Measurements from ENCODE around the gene SNX11. TPM values are rescaled to one million over a fixed set of nuclear protein-coding genes. Genes with fewer than 3 reads are reported as not detected.

Gene SNX11, protein sequence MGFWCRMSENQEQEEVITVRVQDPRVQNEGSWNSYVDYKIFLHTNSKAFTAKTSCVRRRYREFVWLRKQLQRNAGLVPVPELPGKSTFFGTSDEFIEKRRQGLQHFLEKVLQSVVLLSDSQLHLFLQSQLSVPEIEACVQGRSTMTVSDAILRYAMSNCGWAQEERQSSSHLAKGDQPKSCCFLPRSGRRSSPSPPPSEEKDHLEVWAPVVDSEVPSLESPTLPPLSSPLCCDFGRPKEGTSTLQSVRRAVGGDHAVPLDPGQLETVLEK
- total RNA-seq, result 10 to 100 TPM; 17.4 to 18.8 TPM
- polyA plus RNA-seq, result 10 to 100 TPM; 11.7 to 17.2 TPM
- long read RNA-seq, donor 1, transcript SNX11-201 (7 exons, 2,315 nt), result major isoform, 78 of 107 reads
- long read RNA-seq, donor 1, transcript SNX11-202 (8 exons, 2,733 nt), result minor isoform, 6 of 107 reads
- long read RNA-seq, donor 1, partial matches to known transcripts, result 3 of 107 reads
- long read RNA-seq, donor 1, other reads (novel, unspliced or antisense), result 17 of 107 reads
- long read RNA-seq, donor 2, transcript SNX11-201 (7 exons, 2,315 nt), result major isoform, 6 of 9 reads
- long read RNA-seq, donor 2, partial matches to known transcripts, result 0 of 9 reads
- long read RNA-seq, donor 2, other reads (novel, unspliced or antisense), result 3 of 9 reads

DNA sequence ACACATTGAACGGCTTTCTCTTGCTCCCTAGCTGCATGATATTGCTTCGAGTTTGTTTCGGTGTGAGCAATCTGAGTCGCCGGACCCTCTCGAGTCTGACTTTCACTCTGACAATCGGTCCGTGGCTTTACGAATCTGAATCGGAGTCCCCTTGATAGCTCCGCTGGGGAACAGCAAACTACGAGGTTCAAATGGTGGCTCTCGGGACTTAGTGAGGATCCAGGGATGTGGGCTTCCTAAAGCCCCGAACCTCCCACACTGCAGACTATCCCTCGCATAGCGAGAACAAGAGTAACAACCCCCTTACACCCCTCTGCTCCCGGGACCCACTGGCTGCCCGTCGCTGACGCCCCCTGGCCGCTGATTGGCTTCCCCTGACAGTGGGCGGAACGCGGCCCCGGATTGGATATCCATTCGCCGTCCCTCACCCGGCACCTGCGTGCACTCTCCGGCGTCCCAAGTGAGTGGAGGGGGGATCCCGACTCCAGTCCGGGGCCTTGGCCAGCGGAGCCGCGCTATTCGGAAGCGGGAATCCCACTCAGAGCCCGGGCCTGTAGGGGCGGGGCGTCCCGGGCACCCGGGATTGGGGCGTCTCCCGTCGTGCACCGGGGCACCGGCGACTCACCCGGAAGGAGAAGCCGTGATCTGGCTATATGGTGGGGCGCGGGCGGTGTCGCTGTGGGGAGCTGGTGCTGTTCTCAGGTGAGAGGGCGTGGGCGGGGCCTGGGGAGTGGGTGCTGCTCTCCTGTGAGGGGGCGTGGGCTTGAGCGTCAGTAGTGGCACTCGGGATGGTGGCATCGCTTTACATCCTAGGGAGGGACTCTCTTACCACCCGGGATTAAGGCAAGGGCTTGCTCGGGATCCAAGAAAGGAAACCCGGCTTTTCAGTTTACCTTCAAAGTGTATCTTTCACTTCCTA lies at the start of gene SNX11:
Gene SNX11, plus strand, starts transcription at position 630 of the 919 bp plus-strand sequence. CDS start 4,278 bp downstream, outside the sequence.
- Histone ChIP-seq H3K27ac (ENCODE audit: low read depth in 1 of 2, low read length in 2 of 2) (peak within 1 kb of the TSS in 1 of 2 donors; percentile 75), H3K36me3 (ENCODE audit: control insufficient read depth in 1 of 2, insufficient read depth in 2 of 2, low read length in 1 of 2) (no peaks in the 10 kb centered on the region), H3K27me3 (ENCODE audit: control insufficient read depth in 1 of 2, insufficient read depth in 2 of 2, low read length in 1 of 2) (no peaks in the 10 kb centered on the region), H3K4me1 (ENCODE audit: control insufficient read depth in 1 of 2, insufficient read depth in 2 of 2, low read length in 2 of 2) (no peaks in the 10 kb centered on the region), H3K9me3 (ENCODE audit: control insufficient read depth, low read length) (no peaks in the 10 kb centered on the region), H3K4me3 (ENCODE audit: low read length in 2 of 2) (peak within 1 kb of the TSS; percentile 30 to 47)
- ATAC-seq (ENCODE audit: low FRiP score) (peak; percentile 95), DNase-seq (peak; percentile 93 to 95)
- WGBS, 2 donors, result 0 to 1% methylated on average over 64 of the region's 64 CpGs
- intact Hi-C loops (cut with DNase I), result no loop called here

DNA sequence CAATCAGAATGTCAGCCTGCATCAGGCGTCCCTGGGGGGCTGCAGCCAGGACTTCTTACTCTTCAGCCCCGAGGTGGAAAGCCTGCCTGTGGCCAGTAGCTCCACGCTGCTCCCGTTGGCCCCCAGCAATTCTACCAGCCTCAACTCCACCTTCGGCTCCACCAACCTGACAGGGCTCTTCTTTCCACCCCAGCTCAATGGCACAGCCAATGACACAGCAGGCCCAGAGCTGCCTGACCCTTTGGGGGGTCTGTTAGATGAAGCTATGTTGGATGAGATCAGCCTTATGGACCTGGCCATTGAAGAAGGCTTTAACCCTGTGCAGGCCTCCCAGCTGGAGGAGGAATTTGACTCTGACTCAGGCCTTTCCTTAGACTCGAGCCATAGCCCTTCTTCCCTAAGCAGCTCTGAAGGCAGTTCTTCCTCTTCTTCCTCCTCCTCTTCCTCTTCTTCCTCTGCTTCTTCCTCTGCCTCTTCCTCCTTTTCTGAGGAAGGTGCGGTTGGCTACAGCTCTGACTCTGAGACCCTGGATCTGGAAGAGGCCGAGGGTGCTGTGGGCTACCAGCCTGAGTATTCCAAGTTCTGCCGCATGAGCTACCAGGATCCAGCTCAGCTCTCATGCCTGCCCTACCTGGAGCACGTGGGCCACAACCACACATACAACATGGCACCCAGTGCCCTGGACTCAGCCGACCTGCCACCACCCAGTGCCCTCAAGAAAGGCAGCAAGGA lies 49.0 kb upstream of the SNX11 start:
- Histone ChIP-seq H3K27me3 (ENCODE audit: control insufficient read depth in 1 of 2, insufficient read depth in 2 of 2, low read length in 1 of 2) (no peaks in the 10 kb centered on the region), H3K36me3 (ENCODE audit: control insufficient read depth in 1 of 2, insufficient read depth in 2 of 2, low read length in 1 of 2) (peaks cover 0 to 17% of the 10 kb centered on the region in 2 donors), H3K4me1 (ENCODE audit: control insufficient read depth in 1 of 2, insufficient read depth in 2 of 2, low read length in 2 of 2) (peaks cover under 1 to 1% of the 10 kb centered on the region in 2 donors), H3K4me3 (ENCODE audit: low read length in 2 of 2) (no peak overlapping the region), H3K27ac (ENCODE audit: low read depth in 1 of 2, low read length in 2 of 2) (no peak overlapping the region), H3K9me3 (ENCODE audit: control insufficient read depth, low read length) (no peaks in the 10 kb centered on the region)
- DNase-seq (no peak), ATAC-seq (ENCODE audit: low FRiP score) (no peak)
- intact Hi-C loops (cut with DNase I), result no loop called here
- 75 to 82% methylated on average over 11 of the region's 11 CpGs for WGBS, 2 donors

DNA sequence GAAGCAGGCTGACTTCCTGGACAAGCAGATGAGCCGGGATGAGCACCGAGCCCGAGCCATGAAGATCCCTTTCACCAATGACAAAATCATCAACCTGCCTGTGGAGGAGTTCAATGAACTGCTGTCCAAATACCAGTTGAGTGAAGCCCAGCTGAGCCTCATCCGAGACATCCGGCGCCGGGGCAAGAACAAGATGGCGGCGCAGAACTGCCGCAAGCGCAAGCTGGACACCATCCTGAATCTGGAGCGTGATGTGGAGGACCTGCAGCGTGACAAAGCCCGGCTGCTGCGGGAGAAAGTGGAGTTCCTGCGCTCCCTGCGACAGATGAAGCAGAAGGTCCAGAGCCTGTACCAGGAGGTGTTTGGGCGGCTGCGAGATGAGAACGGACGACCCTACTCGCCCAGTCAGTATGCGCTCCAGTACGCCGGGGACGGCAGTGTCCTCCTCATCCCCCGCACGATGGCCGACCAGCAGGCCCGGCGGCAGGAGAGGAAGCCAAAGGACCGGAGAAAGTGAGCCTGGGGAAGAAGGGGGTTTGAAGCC lies 48.4 kb upstream of the SNX11 start:
- Histone ChIP-seq H3K36me3 (ENCODE audit: control insufficient read depth in 1 of 2, insufficient read depth in 2 of 2, low read length in 1 of 2) (peaks cover 0 to 17% of the 10 kb centered on the region in 2 donors), H3K27ac (ENCODE audit: low read depth in 1 of 2, low read length in 2 of 2) (no peak overlapping the region), H3K27me3 (ENCODE audit: control insufficient read depth in 1 of 2, insufficient read depth in 2 of 2, low read length in 1 of 2) (no peaks in the 10 kb centered on the region), H3K4me1 (ENCODE audit: control insufficient read depth in 1 of 2, insufficient read depth in 2 of 2, low read length in 2 of 2) (no peaks in the 10 kb centered on the region), H3K9me3 (ENCODE audit: control insufficient read depth, low read length) (no peaks in the 10 kb centered on the region), H3K4me3 (ENCODE audit: low read length in 2 of 2) (no peak overlapping the region)
- 92% methylated on average over 32 of the region's 32 CpGs for WGBS, 2 donors
- intact Hi-C loops (cut with DNase I), result no loop called here
- DNase-seq, result no peak
- ATAC-seq (ENCODE audit: low FRiP score), result no peak

DNA sequence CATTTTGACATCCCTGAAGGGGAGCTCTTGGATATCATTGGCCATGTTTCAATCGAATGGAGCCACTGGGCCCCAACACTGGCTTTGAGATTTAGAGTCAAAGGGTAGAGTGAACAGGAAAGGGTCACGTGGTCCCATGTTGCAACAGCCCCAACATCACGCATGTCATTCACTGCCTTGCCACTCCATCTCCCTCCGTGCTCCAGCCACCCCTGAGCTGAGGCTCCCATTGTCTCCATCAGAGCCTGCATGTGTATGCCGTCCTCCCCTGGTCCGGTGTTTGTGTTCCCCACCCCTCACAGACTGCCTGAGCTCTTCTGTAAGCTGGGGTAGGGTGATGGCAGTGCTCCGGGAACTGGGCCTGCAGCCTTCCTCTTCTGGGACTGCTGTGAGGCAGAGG lies 47.3 kb upstream of the SNX11 start:
- intact Hi-C loops (cut with DNase I), result no loop called here
- Histone ChIP-seq H3K4me3 (ENCODE audit: low read length in 2 of 2) (no peak overlapping the region), H3K36me3 (ENCODE audit: control insufficient read depth in 1 of 2, insufficient read depth in 2 of 2, low read length in 1 of 2) (peaks cover 0 to 17% of the 10 kb centered on the region in 2 donors), H3K9me3 (ENCODE audit: control insufficient read depth, low read length) (no peaks in the 10 kb centered on the region), H3K27me3 (ENCODE audit: control insufficient read depth in 1 of 2, insufficient read depth in 2 of 2, low read length in 1 of 2) (no peaks in the 10 kb centered on the region), H3K27ac (ENCODE audit: low read depth in 1 of 2, low read length in 2 of 2) (no peak overlapping the region), H3K4me1 (ENCODE audit: control insufficient read depth in 1 of 2, insufficient read depth in 2 of 2, low read length in 2 of 2) (no peaks in the 10 kb centered on the region)
- WGBS, 2 donors, result 58 to 61% methylated on average over 7 of the region's 7 CpGs
- DNase-seq (no peak), ATAC-seq (ENCODE audit: low FRiP score) (no peak)

DNA sequence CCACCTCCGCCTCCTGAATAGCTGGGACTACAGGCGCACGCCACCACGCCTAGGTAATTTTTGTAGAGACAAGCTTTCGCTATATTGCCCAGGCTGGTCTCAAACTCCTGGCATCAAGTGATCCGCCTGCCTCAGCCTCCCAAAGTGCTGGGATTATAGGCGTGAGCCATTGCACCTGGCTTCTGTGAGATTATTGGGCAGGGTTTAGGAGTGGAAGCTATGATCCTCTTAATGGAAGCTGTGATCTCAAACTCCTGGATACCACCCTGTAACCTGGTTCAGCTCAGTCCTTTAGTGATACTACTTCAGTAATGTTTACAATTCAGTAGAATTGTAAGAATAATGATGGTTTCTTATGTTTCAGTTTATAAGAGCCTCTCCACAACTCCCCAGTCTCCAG lies 45.3 kb upstream of the SNX11 start:
- WGBS, 2 donors, result 96% methylated on average over 7 of the region's 7 CpGs
- H3K36me3 ChIP-seq (ENCODE audit: control insufficient read depth in 1 of 2, insufficient read depth in 2 of 2, low read length in 1 of 2), result peaks cover 0 to 17% of the 10 kb centered on the region in 2 donors
- intact Hi-C loops (cut with DNase I), result no loop called here
- DNase-seq, result no peak
- H3K4me3 ChIP-seq (ENCODE audit: low read length in 2 of 2), result no peak overlapping the region
- ATAC-seq (ENCODE audit: low FRiP score), result no peak
- H3K9me3 ChIP-seq (ENCODE audit: control insufficient read depth, low read length), result no peaks in the 10 kb centered on the region
- H3K4me1 ChIP-seq (ENCODE audit: control insufficient read depth in 1 of 2, insufficient read depth in 2 of 2, low read length in 2 of 2), result no peaks in the 10 kb centered on the region
- H3K27ac ChIP-seq (ENCODE audit: low read depth in 1 of 2, low read length in 2 of 2), result peak overlapping the region in 1 of 2 donors; percentile 7
- no peaks in the 10 kb centered on the region for H3K27me3 ChIP-seq (ENCODE audit: control insufficient read depth in 1 of 2, insufficient read depth in 2 of 2, low read length in 1 of 2)

DNA sequence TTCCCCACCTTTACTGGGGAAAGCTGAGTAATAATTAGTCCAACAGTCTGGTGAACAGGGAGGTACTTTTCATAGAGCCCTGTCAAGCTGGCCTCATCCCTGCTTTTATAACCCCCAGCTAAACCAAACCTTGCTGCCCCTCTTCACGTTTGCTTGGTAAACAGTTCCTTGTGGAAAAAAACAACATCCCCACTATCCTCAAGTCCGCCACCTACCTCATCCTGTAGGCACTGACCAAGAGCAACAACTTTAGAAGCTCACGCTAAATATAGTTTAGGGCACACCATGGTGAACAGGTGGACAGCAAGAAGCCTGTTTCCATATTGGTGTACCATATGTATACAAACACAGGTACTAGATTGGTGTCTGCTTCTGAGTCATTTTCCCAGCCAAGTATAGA lies 42.9 kb upstream of the SNX11 start:
- no peak overlapping the region for H3K4me3 ChIP-seq (ENCODE audit: low read length in 2 of 2)
- 73 to 78% methylated on average over 3 of the region's 3 CpGs for WGBS, 2 donors
- ATAC-seq (ENCODE audit: low FRiP score) (no peak), DNase-seq (no peak)
- H3K36me3 ChIP-seq (ENCODE audit: control insufficient read depth in 1 of 2, insufficient read depth in 2 of 2, low read length in 1 of 2), result peaks cover 0 to 4% of the 10 kb centered on the region in 2 donors
- H3K27ac ChIP-seq (ENCODE audit: low read depth in 1 of 2, low read length in 2 of 2), result no peak overlapping the region
- intact Hi-C loops (cut with DNase I), result no loop called here
- H3K4me1 ChIP-seq (ENCODE audit: control insufficient read depth in 1 of 2, insufficient read depth in 2 of 2, low read length in 2 of 2), result no peaks in the 10 kb centered on the region
- no peaks in the 10 kb centered on the region for H3K27me3 ChIP-seq (ENCODE audit: control insufficient read depth in 1 of 2, insufficient read depth in 2 of 2, low read length in 1 of 2)
- no peaks in the 10 kb centered on the region for H3K9me3 ChIP-seq (ENCODE audit: control insufficient read depth, low read length)

DNA sequence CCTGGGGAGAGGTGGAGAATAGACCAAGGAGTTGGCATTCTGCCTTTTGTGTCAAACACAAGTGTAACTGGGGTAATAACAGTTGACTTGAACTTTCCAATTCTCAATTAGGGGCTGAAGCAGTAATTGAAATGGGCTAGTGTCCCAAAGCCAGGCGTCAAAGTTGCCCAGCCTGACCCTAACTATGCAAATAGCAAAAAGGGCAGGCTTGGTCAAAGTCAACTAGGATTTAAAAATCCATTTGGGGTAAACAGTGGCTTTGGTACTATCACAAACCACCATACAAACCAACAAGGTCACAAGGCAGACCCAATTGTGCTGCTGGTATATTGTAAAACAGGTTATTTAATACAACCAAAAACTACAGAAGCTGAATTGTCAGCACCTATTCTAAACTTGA lies 41.4 kb upstream of the SNX11 start:
- no peaks in the 10 kb centered on the region for H3K9me3 ChIP-seq (ENCODE audit: control insufficient read depth, low read length)
- 86 to 95% methylated on average over 1 of the region's 1 CpG for WGBS, 2 donors
- peaks cover 0 to 3% of the 10 kb centered on the region in 2 donors for H3K36me3 ChIP-seq (ENCODE audit: control insufficient read depth in 1 of 2, insufficient read depth in 2 of 2, low read length in 1 of 2)
- peak overlapping the region in 1 of 2 donors; percentile 38 for H3K27ac ChIP-seq (ENCODE audit: low read depth in 1 of 2, low read length in 2 of 2)
- H3K4me3 ChIP-seq (ENCODE audit: low read length in 2 of 2), result no peak overlapping the region
- intact Hi-C loops (cut with DNase I), result no loop called here
- no peaks in the 10 kb centered on the region for H3K27me3 ChIP-seq (ENCODE audit: control insufficient read depth in 1 of 2, insufficient read depth in 2 of 2, low read length in 1 of 2)
- no peaks in the 10 kb centered on the region for H3K4me1 ChIP-seq (ENCODE audit: control insufficient read depth in 1 of 2, insufficient read depth in 2 of 2, low read length in 2 of 2)
- no peak for ATAC-seq (ENCODE audit: low FRiP score)
- DNase-seq, result no peak

DNA sequence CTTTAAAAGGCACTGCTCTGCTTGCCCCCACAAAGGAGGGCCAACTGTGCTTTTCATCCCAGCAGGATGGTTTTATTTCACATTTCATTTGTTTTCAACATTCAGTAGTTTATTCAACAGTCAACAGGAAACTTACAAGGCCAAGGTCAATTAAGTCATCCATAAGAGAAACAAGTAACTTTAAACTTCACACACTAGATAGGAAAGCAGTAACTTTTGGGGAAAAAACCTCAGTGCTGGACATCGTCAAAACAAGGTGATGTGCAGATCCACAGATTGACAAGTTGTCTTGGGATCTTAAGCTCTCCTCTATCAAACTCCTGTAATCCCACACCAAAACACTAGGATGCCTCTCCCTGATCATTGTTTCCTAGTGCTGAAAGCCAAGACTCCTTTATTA lies 40.9 kb upstream of the SNX11 start:
- H3K36me3 ChIP-seq (ENCODE audit: control insufficient read depth in 1 of 2, insufficient read depth in 2 of 2, low read length in 1 of 2), result peaks cover 0 to 3% of the 10 kb centered on the region in 2 donors
- no peak overlapping the region for H3K27ac ChIP-seq (ENCODE audit: low read depth in 1 of 2, low read length in 2 of 2)
- no peak for ATAC-seq (ENCODE audit: low FRiP score)
- 83 to 84% methylated on average over 1 of the region's 1 CpG for WGBS, 2 donors
- intact Hi-C loops (cut with DNase I), result no loop called here
- no peaks in the 10 kb centered on the region for H3K9me3 ChIP-seq (ENCODE audit: control insufficient read depth, low read length)
- no peaks in the 10 kb centered on the region for H3K4me1 ChIP-seq (ENCODE audit: control insufficient read depth in 1 of 2, insufficient read depth in 2 of 2, low read length in 2 of 2)
- no peak for DNase-seq
- no peak overlapping the region for H3K4me3 ChIP-seq (ENCODE audit: low read length in 2 of 2)
- no peaks in the 10 kb centered on the region for H3K27me3 ChIP-seq (ENCODE audit: control insufficient read depth in 1 of 2, insufficient read depth in 2 of 2, low read length in 1 of 2)

Measured in aorta (tissue), 5 donors.